ENCODE results near the gene C1QC. TPM values are rescaled to one million over a fixed set of nuclear protein-coding genes. Genes with fewer than 3 reads are reported as not detected.

Gene C1QC
- total RNA-seq, 1 experiment from 2014 or later = not detected

- DNase-seq (ENCODE audit: low read depth, low spot score) = no peak
- in situ Hi-C loops (cut with HindIII; ENCODE audit: low pct_unique_long_range_greater_than_20kb, low sequenced_read_pairs) = no loop called here
Measured at GRCh38 chr1:22613951-22614350, 29.5 kb upstream of the C1QC start.

GRCh38 chr1:22615886-22616285 is 27.5 kb upstream of the C1QC start:
- in situ Hi-C loops (cut with HindIII; ENCODE audit: low pct_unique_long_range_greater_than_20kb, low sequenced_read_pairs) = no loop called here
- no peak for DNase-seq (ENCODE audit: low read depth, low spot score)

GRCh38 chr1:22616571-22616970 is 26.9 kb upstream of the C1QC start:
- DNase-seq (ENCODE audit: low read depth, low spot score) = no peak
- in situ Hi-C loops (cut with HindIII; ENCODE audit: low pct_unique_long_range_greater_than_20kb, low sequenced_read_pairs) = no loop called here

GRCh38 chr1:22618056-22618455 is 25.4 kb upstream of the C1QC start:
- no peak for DNase-seq (ENCODE audit: low read depth, low spot score)
- in situ Hi-C loops (cut with HindIII; ENCODE audit: low pct_unique_long_range_greater_than_20kb, low sequenced_read_pairs) = no loop called here

- no peak for DNase-seq (ENCODE audit: low read depth, low spot score)
- in situ Hi-C loops (cut with HindIII; ENCODE audit: low pct_unique_long_range_greater_than_20kb, low sequenced_read_pairs) = no loop called here
Measured at GRCh38 chr1:22619252-22619651, 24.2 kb upstream of the C1QC start.

- in situ Hi-C loops (cut with HindIII; ENCODE audit: low pct_unique_long_range_greater_than_20kb, low sequenced_read_pairs) = no loop called here
Measured at GRCh38 chr1:22619798-22620197, 23.6 kb upstream of the C1QC start.

GRCh38 chr1:22621761-22622160 is 21.7 kb upstream of the C1QC start:
- in situ Hi-C loops (cut with HindIII; ENCODE audit: low pct_unique_long_range_greater_than_20kb, low sequenced_read_pairs) = no loop called here

More at GRCh38 chr1:22619798-22620197, 23.6 kb upstream of the C1QC start:
- DNase-seq (ENCODE audit: low read depth, low spot score) = no peak

GRCh38 chr1:22625262-22625925 is 18.0 kb upstream of the C1QC start:
- in situ Hi-C loops (cut with HindIII; ENCODE audit: low pct_unique_long_range_greater_than_20kb, low sequenced_read_pairs) = no loop called here
- no peak for DNase-seq (ENCODE audit: low read depth, low spot score)

More at GRCh38 chr1:22621761-22622160, 21.7 kb upstream of the C1QC start:
- DNase-seq (ENCODE audit: low read depth, low spot score) = no peak

GRCh38 chr1:22626237-22627157 is 16.9 kb upstream of the C1QC start:
- no peak for DNase-seq (ENCODE audit: low read depth, low spot score)
- in situ Hi-C loops (cut with HindIII; ENCODE audit: low pct_unique_long_range_greater_than_20kb, low sequenced_read_pairs) = no loop called here

GRCh38 chr1:22627331-22627730 is 16.1 kb upstream of the C1QC start:
- in situ Hi-C loops (cut with HindIII; ENCODE audit: low pct_unique_long_range_greater_than_20kb, low sequenced_read_pairs) = no loop called here
- DNase-seq (ENCODE audit: low read depth, low spot score) = no peak

- in situ Hi-C loops (cut with HindIII; ENCODE audit: low pct_unique_long_range_greater_than_20kb, low sequenced_read_pairs) = no loop called here
- DNase-seq (ENCODE audit: low read depth, low spot score) = no peak
Measured at GRCh38 chr1:22628698-22629444, 14.6 kb upstream of the C1QC start.

GRCh38 chr1:22629886-22630285 is 13.5 kb upstream of the C1QC start:
- DNase-seq (ENCODE audit: low read depth, low spot score) = no peak
- in situ Hi-C loops (cut with HindIII; ENCODE audit: low pct_unique_long_range_greater_than_20kb, low sequenced_read_pairs) = no loop called here

- no peak for DNase-seq (ENCODE audit: low read depth, low spot score)
- in situ Hi-C loops (cut with HindIII; ENCODE audit: low pct_unique_long_range_greater_than_20kb, low sequenced_read_pairs) = no loop called here
Measured at GRCh38 chr1:22633697-22634463, 9.6 kb upstream of the C1QC start.

GRCh38 chr1:22635436-22635835 is 8.0 kb upstream of the C1QC start:
- in situ Hi-C loops (cut with HindIII; ENCODE audit: low pct_unique_long_range_greater_than_20kb, low sequenced_read_pairs) = no loop called here
- no peak for DNase-seq (ENCODE audit: low read depth, low spot score)

GRCh38 chr1:22636353-22636752 is 7.1 kb upstream of the C1QC start, which contains the start of gene C1QA:
C1QA (plus strand) TSS chr1:22636628; CDS start chr1:22637617, 989 bp downstream.
- in situ Hi-C loops (cut with HindIII; ENCODE audit: low pct_unique_long_range_greater_than_20kb, low sequenced_read_pairs) = no loop called here

GRCh38 chr1:22636927-22637326 is 6.5 kb upstream of the C1QC start:
- no peak for DNase-seq (ENCODE audit: low read depth, low spot score)
- in situ Hi-C loops (cut with HindIII; ENCODE audit: low pct_unique_long_range_greater_than_20kb, low sequenced_read_pairs) = no loop called here

More at GRCh38 chr1:22636353-22636752, 7.1 kb upstream of the C1QC start, which contains the start of gene C1QA:
- DNase-seq (ENCODE audit: low read depth, low spot score) = no peak

- in situ Hi-C loops (cut with HindIII; ENCODE audit: low pct_unique_long_range_greater_than_20kb, low sequenced_read_pairs) = no loop called here
- DNase-seq (ENCODE audit: low read depth, low spot score) = no peak
Measured at GRCh38 chr1:22637907-22638445, 5.5 kb upstream of the C1QC start.

Measured in SK-MEL-5 (cell line).